NCI-H748 treated with DMSO at 0.1 percent for 48 hours (cell line): ENCODE results near the gene HLCS.

Source experiments
- DNase-seq: peaks from one replicate; lab custom pipeline; 2025; lab: John Stamatoyannopoulos, UW

HLCS gene

DNA sequence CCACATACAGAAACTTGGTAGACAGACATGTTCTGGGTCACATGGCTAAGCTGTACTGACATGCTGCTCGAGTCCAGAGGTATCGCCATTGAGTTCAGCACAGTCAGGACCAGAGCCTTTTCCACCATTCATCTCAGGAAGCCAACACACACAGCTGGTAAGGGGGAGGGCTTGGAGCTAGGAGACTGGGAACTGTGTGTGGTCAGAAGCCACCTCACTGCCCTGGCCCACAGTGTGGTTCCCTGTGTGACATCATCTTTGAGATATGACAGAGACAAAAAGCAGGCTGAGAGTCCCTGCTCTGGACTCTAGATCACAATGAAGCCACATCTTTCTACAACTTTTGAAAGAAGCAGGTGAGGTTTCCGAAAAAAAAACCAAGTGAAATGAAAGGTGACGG, 160.4 kb downstream of the HLCS start:
- no peak for DNase-seq

DNA sequence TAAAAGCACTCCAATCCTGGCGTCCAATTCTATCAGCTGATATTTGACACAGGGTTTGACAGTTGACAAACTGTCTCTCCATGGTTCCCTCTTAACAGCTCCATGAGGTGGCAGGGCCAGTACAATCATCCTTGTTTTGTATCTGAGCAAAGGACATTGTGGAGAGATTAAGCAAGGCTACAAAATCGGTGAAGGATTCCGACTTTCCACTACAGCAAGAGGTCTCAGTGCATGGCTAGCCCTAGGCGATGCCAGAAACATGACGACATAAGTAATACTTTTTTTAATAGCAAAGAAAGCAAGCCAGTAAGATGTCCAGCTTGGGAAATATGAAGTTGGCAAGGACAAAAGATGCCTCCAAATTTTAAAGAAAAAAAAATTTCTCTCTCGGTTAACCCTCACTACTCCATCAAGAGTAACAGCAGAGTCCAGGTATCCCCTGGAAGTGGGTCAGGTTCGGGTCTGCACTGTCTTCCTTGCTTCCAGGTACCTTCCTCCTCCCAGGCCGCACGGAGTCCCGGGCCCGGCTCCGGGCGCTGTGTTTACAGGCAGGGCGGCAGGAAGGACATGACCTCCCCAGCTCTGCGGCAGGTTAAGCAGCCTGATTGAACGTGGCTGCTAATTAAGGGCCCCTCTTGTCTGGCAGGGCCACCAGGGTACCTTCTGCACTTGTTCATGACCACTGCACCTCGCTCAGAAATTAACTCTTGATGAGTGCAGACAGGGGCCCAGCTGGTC, 161.4 kb downstream of the HLCS start:
- DNase-seq, result no peak

DNA sequence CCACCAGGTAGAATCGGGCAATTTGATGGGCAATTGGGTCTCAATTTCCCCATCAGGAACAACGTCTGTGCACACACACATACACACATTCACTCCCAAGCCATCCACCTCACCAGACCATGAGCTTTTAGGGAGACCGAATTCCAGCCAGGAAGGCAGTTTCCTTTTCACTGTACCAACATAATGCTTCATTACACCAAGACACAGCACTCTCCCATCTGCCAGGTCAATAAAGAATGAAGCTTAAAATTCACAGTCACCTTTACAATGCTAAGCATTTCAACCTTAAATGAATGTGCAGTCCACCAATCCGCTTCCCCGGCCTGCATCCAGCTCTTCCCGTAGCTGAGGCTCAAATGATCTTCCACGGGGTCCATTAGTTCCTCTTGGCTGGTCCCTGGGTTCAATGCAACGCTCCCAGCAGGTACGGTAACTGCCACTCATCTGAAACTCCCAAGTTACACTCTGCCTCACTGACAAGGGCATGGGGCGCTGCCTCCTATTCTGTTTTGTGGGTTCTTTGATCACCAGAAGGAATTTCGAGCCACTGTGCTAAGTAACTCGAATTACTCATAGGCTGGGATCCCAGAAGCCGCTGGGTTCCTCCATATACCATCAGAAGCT, 162.5 kb downstream of the HLCS start:
- DNase-seq, result no peak

DNA sequence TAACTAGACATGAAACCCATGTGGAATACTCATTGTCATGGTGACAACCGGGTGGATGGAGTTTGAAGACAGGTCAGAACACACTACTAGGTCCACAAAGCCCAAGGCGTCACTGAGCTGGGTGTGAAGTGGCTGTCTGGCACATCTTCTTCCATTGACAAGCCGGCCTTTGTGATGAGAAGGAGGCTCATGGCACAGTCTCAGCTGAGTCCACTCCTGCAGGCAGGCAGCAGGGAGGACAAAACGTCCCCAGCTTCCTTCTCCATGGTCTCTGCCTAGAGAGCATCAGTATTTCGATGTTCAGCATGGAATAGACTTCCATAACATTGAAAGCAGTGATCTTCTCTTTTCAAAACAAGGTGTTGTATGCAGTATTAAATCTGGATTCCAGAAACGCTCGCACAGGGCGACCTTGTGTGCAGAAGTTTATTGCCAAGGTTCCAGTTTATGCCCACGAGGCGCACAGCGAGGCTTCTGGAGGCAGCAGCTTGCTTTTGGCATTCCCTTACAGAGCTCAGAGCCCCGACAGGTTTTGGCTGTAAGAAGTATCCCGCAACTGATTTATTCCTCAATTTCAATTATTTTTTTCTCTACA, 163.3 kb downstream of the HLCS start:
- no peak for DNase-seq

DNA sequence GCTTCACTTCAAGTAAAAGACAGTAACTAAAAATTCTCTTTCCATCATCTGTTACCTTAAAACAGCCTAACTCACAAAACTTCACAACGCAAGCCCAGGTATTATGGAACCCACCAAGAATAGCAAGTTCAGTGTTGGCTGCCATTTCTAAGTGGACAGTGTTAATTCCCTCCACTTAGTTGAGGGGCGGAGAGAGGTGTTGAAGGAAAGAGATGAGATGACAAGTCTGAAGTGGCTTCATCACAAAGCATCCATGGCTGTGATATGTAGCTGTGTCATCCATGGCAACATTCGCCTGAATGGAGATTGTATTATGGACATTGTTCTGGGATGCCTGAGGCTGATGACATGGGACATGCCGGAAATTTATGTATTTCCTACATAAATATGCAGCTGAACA, 165.7 kb downstream of the HLCS start:
- no peak for DNase-seq

DNA sequence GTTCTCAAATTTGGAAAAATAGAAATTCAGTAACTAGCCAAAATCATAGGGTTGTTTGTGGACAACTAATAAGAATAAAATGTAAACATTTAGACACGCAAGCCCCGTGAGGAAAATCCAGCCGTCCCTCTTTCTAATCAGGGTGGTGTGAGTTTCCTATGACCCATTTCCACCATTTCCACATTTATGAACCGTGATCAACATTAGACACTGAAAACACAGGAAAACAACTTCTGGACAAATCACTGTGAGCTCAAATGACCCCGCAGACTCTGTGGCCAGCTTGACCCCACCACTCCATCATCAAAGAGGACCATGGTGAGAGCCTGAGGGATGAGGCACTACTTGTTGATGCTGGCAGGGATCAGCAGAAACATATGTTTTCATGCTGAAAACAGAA, 166.6 kb downstream of the HLCS start:
- no peak for DNase-seq

DNA sequence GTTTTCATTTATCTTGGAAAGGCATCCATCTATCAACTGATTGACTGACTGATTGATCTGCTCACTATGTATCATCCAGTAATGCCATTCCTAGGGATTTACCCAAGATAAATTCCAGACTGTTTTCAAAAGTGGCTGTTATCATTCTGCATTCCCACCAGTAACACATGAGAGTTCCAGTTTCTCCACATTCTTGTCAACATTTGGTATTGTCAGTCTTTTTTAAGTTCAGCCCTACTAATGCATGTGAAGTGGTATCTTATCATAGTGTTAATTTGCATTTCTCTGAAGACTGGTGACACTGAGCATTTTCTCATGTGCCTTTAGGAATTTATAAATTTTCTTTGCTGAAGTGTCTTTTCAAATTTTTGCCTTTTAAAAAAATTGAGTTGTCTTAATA, 168.0 kb downstream of the HLCS start:
- DNase-seq, result no peak

DNA sequence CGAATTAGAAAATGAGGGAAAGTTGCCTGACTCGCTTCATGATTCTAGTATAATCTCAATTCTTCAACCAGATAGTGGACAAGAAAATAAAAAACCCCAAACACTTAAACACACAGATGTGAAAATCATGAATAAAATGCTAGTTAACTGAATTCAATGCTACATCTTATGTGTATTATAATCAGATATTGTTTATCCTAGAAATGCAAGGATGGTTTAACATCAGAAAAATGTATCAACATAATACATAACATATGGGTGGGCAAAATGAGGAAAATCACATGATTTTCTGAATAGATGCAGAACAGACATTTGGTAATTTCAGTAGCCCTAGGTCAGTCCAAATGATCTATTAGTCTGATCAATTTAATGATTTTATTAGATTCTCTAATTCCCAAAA, 170.4 kb downstream of the HLCS start:
- no peak for DNase-seq

DNA sequence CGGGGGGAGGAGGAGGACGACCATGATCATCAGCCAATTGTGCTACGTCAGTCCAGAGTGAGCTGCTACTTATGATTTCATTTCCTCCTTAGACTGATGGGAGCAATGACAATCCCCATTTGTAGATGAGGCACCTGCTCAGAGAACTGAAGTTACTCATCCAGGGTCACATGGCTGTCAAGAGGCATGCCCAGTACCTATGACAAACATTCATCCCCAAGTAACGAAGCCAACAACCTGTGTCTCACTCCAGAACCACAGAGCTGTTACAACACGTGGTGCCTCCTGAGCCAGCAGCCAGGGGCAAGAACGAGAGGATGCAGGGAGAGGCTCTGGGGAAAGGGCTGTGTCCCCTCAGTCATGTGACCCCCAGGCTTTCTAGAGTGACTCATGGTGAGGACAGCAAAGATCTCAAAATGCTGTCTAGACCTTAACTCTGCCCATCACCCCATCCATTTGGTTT, 173.9 kb downstream of the HLCS start:
- DNase-seq, result no peak

DNA sequence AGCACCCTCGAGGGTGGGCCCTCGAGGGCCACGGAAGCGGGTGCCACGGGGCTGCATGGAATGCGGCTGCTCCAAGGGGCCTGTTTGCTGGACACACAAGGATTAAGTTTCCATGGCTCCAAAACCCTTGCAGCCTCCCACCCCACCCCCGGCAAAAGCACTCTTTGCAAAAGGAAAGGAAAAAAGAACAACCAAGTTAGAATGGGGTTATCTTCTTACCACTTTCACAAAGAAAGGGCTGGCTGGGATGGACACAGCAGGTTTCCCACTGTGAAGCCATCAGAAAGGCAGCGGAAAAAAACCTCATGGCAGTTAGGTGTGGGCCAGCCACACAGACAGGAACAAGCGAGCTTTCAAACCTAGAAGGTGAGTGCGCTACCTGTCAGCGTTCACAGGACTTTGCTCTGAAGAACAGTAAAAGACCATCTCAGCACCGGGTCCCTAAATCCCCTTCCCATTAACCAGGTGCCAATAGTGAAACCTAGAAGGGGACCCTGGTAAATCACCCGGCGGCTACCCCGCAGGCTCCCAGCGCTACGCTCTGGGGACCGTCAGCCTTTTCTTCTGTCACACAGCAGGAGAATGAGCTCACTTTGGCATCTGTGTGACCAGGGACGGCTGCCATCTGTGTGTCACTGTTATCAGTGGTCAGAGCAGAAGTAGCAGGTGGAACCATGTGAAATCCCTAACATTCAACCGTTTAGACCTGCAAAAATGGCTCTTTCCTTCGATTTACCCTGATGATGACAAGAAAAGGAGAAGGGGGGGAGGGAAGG, 174.6 kb downstream of the HLCS start:
- DNase-seq, result no peak

DNA sequence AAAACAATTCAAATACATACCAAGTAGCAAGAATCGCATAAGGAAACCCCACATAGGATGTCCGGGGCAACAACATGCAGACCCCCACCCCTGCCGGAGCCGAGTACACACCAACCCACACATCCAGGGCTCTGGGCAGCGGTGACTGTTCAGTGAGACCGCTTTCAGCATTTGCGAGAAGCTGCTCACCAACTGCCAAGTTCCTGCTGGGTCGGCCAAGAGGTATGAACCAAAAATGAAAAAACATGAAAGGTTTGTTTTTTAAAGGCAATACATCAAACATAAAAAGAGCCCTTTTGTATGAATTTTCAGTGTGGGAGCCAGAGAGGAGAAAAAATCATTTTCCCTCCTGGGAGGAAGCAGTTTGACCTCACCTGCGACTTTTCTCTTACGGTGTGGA, 175.3 kb downstream of the HLCS start:
- DNase-seq, result no peak

DNA sequence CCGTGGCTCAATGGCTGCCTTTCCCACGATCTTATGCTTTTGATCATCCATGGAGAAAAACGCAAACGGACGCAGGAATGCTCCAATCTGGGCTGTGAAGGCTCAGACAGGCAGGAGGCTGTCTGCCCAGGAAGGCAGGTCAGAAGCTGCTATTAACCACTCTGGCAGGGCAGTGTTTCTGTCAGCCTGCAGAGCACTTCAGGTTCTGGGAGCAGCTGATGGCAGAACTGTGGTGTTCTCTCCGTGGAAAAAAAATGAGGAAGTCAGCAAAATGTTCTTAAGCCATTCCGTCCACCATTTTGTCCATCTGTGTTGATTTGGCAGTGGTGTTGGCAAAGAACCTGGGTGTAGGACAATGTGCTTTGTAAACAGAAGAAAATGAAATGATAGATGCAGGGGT, 175.9 kb downstream of the HLCS start:
- DNase-seq, result no peak

DNA sequence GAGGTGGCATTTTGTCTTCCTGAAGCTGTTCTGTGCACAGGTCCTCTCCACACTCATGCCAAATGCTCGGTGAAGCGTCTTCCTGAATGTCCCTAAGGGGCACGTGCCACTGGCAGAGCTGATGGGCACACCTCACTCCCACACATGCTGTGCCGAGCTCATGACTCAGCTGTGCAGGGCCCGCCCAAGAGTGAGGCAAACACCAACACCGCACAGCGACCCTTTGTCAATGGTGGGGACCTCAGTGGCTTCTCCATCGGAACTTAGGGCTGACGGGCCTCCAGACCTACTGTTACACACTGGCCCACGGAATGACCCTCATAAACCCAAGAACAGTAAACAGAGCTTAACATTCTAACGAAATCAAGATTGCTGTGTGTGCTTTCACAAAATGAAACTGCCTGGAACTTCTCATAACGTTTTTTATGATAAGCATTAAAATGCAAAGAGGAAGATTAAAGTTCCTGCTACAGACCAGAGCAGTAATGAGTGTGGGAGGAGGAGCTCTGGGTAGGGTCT, 178.3 kb downstream of the HLCS start:
- no peak for DNase-seq

DNA sequence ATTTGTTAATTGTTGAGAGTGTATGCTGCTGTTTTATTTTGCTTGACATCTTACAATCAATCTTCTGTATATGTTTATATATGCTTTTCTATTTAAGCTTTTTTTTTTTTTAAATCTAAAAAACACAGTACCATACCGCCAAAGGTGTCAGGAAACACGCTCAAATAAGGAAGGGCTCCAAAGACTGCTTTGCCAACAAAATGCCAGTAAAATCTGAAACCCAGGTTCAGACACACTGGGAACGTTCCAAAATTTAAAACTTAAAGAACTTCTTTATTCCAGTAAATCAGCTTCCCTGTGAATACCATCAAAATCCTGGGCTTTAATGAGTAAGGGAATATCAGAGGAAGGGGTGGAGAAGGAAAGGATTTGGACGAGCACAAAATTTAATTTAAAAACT, 180.3 kb downstream of the HLCS start:
- no peak for DNase-seq

DNA sequence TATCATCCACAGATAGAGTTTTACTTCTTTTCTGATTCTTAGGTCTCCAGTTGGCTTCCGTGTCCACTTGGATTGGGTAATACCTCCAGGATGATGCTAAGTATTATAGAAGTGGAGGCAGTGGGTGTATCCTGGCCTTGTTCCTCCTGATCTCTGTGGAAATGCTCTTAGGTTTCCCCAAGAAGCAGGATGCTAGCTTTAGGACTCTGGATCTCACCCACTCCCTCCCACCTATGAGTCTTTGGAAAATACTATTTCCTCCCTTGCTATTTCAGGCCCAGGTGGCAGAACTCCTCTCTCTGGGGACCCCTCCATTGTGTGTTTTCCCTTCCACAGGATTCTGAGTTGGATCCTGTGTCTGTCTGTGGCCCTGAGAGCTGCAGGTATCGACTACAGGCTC, 180.9 kb downstream of the HLCS start:
- no peak for DNase-seq

DNA sequence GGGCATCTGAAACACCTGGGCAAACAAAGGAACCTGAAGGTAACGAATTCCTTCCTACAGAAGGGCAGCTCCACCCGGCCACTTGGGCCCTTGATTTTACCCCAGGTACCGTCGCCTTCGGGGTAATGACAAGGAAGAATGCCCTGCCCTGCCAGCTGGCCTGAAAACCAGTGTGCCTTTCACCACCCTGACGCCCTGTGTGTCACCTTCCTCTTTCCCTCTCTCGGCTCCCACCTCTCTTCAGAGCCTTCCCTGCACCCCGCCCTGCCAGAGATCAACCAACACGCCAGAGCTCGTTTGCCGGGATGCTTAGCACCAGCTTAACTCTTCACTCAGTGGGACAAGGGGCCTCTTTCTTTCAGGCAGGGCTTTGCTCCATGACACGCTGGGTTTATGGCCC, 181.5 kb downstream of the HLCS start:
- no peak for DNase-seq

DNA sequence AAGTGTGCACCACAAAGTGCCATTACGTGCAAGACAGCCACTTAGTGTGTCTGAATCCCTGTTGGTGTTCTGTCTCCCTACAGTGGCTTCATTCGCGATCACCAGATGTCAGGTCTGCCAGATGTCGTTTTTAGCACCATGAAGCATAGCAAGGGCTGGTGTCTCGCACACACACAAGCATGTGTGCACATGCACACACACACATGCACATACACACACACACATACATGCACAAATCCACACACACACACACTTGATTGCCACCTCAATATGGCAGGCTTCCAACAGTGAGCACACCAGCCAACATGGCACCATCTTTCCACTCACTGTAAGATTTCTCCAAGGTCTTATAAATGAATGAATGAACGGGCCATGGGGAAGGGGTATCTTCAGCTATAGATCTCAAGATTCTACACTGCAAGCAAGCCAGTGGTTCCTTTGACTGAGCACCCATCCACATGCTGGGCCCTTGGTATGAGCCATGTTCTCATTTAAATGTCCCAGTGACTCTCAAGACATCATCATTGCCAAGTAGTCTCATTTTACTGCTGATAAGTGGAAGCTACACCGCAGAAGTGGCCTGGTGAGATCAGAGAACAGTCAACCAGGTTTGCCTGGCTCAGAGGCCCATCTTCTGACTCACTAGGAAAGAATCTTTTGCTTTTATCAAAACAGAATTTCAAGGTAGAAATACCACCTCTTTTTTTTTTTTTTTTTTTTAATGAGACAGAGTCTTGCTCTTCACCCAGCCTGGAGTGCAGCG, 182.7 kb downstream of the HLCS start:
- DNase-seq, result no peak

DNA sequence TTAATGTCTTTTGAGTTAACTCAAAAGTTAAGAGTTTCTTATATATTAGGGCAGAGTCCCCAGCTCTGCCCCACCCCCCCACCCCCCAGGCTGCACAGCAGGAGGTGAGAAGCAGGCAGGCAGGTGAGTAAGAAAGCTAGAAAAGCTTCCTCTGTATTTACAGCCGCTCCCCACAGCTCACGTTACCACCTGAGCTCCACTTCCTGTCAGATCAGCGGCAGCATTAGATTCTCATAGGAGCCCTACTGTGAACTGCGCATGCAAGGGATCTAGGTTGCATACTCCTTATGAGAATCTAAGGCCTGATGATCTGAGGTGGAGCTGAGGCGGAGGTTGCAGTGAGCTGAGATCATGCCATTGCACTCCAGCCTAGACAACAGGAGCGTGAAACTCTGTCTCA, 185.6 kb downstream of the HLCS start:
- DNase-seq, result no peak

DNA sequence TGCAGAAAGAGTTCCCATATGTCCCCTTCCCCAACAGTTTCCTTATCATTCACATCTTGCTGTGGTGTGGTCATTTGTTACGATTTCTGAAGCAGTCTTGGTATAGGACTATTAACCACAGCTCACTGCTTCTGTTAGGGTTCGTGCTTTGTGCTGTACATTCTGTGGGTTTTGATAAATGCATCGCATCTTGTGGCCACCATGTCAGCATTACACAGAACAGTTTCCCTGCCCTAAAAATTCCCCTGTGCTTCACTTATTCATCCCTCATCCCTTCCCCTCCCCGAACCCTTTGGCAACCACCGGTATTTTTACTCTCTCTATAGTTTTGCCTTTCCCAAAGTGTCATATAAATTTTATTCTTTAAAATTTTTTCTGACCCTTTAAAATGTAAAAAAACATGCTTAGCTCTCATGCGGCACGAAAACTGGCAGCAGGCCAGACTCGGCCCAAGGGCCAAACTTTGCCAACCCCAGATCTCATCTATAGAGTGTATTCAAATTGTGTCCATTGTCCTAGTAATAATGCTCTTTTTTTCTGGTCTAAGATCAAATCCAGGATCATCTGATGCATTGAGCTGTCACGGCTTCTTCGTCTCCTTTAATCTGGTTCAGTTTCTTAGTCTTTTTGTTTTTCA, 189.4 kb downstream of the HLCS start:
- no peak for DNase-seq

DNA sequence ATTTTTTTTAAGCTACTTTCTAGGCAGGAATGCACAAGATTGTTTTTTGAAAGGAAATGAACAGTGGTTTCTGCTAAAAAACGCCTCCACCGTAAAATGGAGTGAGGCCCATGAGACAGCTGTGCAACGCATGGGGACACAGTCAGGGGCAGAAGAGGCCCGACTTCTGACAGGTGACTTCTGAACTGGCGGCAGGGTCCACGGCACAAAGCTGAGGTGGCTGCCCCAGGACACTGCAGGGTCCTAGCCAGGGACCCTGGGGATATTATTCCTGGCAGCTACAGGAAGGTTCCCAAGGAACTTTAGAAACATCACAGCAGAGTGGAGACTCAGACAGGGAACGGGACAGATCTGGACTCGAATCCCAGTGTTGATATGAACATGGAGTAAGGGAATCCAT, 192.5 kb downstream of the HLCS start:
- no peak for DNase-seq

DNA sequence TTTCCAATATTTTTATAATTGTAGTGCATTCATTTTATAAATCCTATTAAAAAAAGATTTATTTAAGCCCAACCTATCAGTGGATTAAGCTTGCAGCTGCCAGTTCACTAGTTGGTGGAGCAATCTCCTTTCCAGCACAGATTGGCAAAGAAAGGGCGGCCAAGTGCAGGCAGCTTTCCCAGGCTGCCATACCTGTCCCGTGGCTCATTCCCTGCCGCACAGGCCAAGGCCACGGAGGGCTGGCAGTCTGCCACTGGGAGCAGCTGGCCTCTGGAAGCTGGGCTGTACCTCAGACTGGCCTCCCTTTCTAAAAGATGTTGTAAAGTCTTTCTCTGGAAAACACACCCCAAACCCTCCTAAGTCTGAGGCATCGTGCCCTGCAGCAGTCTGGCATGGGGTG, 193.4 kb downstream of the HLCS start:
- no peak for DNase-seq
